HUES64 (cell line): ENCODE data around the gene SBF2.
"Not testable (repeated sequence)": the region's sequence is repeated elsewhere in the genome, so short reads cannot be mapped to it uniquely, and the experiment has no call there.

Source experiments
- H3K27ac ChIP-seq: 2 replicates; pipeline ENCODE4 v1.7.0; 2013; ENCODE audit warnings: low read depth, low read length, inconsistent platforms
- H3K27me3 ChIP-seq: 2 replicates; pipeline ENCODE4 v1.6.1; 2013; ENCODE audit warnings: mild to moderate bottlenecking, low read length; ENCODE audit not compliant: insufficient read depth
- H3K36me3 ChIP-seq: 2 replicates; pipeline ENCODE4 v1.6.1; 2013; ENCODE audit warnings: mild to moderate bottlenecking, low read length; ENCODE audit not compliant: insufficient read depth
- H3K4me1 ChIP-seq: 2 replicates; pipeline ENCODE4 v1.6.1; 2013; ENCODE audit warnings: mild to moderate bottlenecking, low read length, moderate library complexity; ENCODE audit not compliant: insufficient read depth
- H3K4me3 ChIP-seq: 2 replicates; pipeline ENCODE4 v1.5.1; 2013; ENCODE audit warnings: mild to moderate bottlenecking, low read length, moderate library complexity
- H3K9ac ChIP-seq: 2 replicates; pipeline ENCODE4 v1.6.1; 2013; ENCODE audit warnings: mild to moderate bottlenecking, low read depth, low read length
- H3K9me3 ChIP-seq: 2 replicates; pipeline ENCODE4 v1.6.1; 2013; ENCODE audit warnings: low read depth, low read length; ENCODE audit not compliant: insufficient read depth
- WGBS: fragments of 150-250, 120-280 bp; methylation state at CpG from one replicate; pipeline ENCODE4 v1.1.7; 2013; ENCODE audit warnings: missing lambda C conversion rate; 5-methylcytosine and 5-hydroxymethylcytosine counted together

SBF2 gene

GRCh38 chr11:10041748-10042446 lies 252.1 kb downstream of the SBF2 start:
- no peak overlapping the region for H3K9ac ChIP-seq
- WGBS = 93% methylated on average over 2 of the region's 2 CpGs
- peaks cover 35% of the 10 kb centered on the region for H3K9me3 ChIP-seq
- H3K27me3 ChIP-seq = no peaks in the 10 kb centered on the region
- no peak overlapping the region for H3K4me3 ChIP-seq
- no peaks in the 10 kb centered on the region for H3K4me1 ChIP-seq
- H3K36me3 ChIP-seq = 0 out of 2 replicates have a peak, but pooled peaks cover 4% of the 10 kb centered on the region
- no peak overlapping the region for H3K27ac ChIP-seq

DNA sequence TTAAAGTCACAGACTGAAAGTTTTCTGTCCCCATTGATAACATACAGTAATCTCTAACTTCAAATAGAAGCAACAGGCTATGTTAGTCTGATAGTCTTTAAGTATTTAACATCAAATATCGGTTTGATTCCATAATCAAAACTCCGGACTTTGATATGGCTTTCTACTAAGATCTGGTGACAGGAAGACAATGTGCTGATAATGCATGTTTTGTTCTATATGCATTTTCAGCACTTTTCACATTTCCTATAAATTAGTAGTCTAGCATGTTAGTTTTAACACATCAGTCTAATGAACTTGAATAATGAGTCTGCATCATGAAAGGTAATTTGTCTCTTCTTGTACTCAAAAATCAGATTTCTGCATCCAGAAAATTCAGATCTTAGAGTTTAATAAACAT lies 252.7 kb downstream of the SBF2 start:
- Histone ChIP-seq H3K27me3 (no peaks in the 10 kb centered on the region), H3K9me3 (peaks cover 30% of the 10 kb centered on the region), H3K27ac (no peak overlapping the region), H3K4me1 (no peaks in the 10 kb centered on the region), H3K36me3 (0 out of 2 replicates have a peak, but pooled peaks cover 4% of the 10 kb centered on the region), H3K4me3 (no peak overlapping the region), H3K9ac (no peak overlapping the region)
- no CpG with 5 or more reads among the region's 2 CpGs for WGBS

DNA sequence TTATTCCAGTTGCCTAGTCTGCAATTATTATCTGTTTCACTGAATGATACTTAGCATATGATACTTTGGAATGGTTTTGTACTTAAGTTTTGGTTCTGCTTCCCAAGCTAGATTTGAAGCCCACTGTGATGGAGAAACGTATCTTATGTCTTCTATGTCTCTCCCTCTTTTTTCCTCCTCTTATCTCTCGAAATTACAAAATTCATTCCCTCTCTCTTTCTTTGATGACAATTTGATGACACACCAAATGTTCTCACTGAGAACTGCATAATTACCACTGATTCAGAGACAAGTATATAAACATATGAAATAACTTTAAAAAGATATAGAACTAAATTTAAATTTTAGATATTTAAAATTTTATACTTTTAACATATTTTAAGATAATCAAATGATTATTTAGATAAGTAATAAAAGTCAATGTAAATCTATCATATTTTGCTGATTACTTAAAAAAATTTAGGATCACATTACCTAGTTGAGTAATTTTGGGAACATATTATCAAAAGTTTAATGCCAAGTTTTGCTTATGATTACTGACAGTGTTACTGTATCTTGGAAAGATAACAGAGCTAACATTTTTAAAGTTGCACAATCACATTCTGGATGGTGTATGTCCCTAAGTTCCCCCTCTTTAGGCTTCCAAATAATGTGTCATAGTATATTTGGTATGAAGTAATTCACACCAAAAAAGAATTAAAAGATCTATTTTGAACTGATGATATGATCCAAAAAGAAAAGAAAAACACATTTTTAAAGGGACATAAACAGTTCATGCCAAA lies 255.3 kb downstream of the SBF2 start:
- no peaks in the 10 kb centered on the region for H3K4me1 ChIP-seq
- H3K27ac ChIP-seq = no peak overlapping the region
- 88% methylated on average over 2 of the region's 2 CpGs for WGBS
- H3K36me3 ChIP-seq = 0 out of 2 replicates have a peak, but pooled peaks cover 4% of the 10 kb centered on the region
- H3K4me3 ChIP-seq = no peak overlapping the region
- H3K9ac ChIP-seq = no peak overlapping the region
- no peaks in the 10 kb centered on the region for H3K27me3 ChIP-seq
- peaks cover 6% of the 10 kb centered on the region; the same call in 1 of the 2 replicates for H3K9me3 ChIP-seq

GRCh38 chr11:10035932-10036331 lies 258.1 kb downstream of the SBF2 start:
- H3K9ac ChIP-seq, H3K36me3 ChIP-seq: not testable (repeated sequence)
- WGBS = 97% methylated on average over 5 of the region's 6 CpGs

DNA sequence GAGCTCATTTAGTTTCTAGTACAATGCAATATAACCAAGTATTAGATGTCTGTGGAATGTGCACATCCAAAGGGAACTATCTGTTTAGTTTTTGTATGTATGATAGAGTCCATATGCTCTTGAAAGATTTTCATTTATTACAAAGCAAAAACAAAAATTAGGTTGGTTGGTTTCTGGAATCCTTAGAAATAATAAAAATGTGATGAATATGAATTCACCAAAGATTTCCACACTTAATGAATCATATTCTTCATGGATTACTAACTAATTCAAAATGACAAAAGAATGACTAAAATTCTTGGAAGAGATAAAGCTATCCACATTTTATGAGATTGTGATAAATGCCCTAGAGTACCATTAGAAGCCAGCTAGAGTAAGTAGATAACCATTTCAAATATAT lies 261.1 kb downstream of the SBF2 start:
- Histone ChIP-seq H3K4me1 (0 out of 2 replicates have a peak, but pooled peaks cover 6% of the 10 kb centered on the region), H3K9ac (no peak overlapping the region), H3K27me3 (no peaks in the 10 kb centered on the region), H3K9me3 (no peaks in the 10 kb centered on the region), H3K4me3 (no peak overlapping the region), H3K27ac (no peak overlapping the region), H3K36me3 (0 out of 2 replicates have a peak, but pooled peaks cover 3% of the 10 kb centered on the region)

More at GRCh38 chr11:10035932-10036331, 258.1 kb downstream of the SBF2 start:
- H3K4me1 ChIP-seq, H3K27ac ChIP-seq, H3K9me3 ChIP-seq, H3K27me3 ChIP-seq, H3K4me3 ChIP-seq: not testable (repeated sequence)

- Histone ChIP-seq H3K36me3 (0 out of 2 replicates have a peak, but pooled peaks cover 3% of the 10 kb centered on the region), H3K9ac (no peak overlapping the region), H3K4me3 (no peak overlapping the region), H3K27ac (no peak overlapping the region), H3K4me1 (0 out of 2 replicates have a peak, but pooled peaks cover 6% of the 10 kb centered on the region), H3K27me3 (no peaks in the 10 kb centered on the region), H3K9me3 (no peaks in the 10 kb centered on the region)
- 93% methylated on average over 2 of the region's 2 CpGs for WGBS
Measured at GRCh38 chr11:10030122-10030490, 263.9 kb downstream of the SBF2 start.

DNA sequence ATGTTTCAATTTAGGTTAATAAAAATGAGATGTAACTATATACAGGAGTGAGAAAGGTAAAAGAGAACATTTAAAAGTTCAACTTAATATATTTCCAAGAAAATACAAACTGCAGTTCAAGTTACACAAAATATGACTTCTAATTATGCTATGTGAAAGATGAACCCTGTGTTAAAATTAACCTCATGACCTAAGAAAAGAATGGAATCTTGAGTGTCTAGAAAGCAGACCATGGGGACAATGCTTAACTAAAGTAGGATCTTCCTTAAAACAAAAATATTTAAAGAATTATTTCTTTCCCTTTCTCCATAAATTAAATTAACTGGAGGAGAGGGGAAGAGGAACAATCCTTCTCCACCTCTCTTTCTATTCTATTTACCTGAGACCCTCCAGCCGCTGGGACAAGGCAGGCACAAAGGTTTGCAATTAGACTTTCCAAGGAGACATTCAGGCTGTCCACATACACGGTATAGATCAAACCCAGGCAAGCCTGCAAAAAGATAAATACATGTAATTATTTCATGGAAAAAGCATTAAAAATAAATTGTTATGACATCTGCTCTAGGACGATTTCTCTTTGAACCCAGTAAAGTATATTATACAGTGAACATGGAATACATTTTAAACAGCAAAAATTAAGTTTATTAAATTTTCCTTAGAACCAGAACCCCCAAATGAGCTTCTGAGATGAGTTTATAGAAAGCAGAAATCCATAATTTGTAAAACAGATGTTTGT lies 264.5 kb downstream of the SBF2 start:
- Histone ChIP-seq H3K27me3 (no peaks in the 10 kb centered on the region), H3K9me3 (no peaks in the 10 kb centered on the region), H3K4me3 (no peak overlapping the region), H3K4me1 (peaks cover 10% of the 10 kb centered on the region; the same call in 1 of the 2 replicates), H3K27ac (no peak overlapping the region), H3K9ac (no peak overlapping the region), H3K36me3 (0 out of 2 replicates have a peak, but pooled peaks cover 3% of the 10 kb centered on the region)
- WGBS = 83% methylated on average over 2 of the region's 3 CpGs

DNA sequence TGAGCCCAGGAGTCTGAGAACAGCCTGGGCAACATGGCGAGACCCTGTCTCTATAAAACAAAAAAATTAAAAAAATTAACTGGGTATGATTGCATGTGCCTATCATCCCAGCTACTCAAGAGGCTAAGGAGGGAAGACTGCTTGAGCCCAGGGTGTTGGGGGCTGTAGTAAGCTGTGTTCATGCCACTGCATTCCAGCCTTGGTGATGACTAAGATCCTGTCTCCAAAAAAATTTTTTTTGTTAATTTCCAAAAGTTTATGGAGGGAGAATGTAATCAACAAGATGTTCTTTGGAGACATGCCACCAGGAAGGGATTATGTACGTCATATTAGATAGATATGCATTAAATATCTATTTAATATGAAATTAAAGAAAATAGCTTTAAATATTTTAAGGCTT lies 267.5 kb downstream of the SBF2 start:
- H3K27ac ChIP-seq = no peak overlapping the region
- 100% methylated on average over 1 of the region's 2 CpGs for WGBS
- H3K36me3 ChIP-seq = 0 out of 2 replicates have a peak, but pooled peaks cover 3% of the 10 kb centered on the region
- H3K4me3 ChIP-seq = no peak overlapping the region
- H3K9ac ChIP-seq = no peak overlapping the region
- H3K4me1 ChIP-seq = peaks cover 23% of the 10 kb centered on the region
- no peaks in the 10 kb centered on the region for H3K27me3 ChIP-seq
- no peaks in the 10 kb centered on the region for H3K9me3 ChIP-seq

GRCh38 chr11:10023212-10023611 lies 270.8 kb downstream of the SBF2 start:
- no peak overlapping the region for H3K4me3 ChIP-seq
- H3K27ac ChIP-seq = no peak overlapping the region
- no peaks in the 10 kb centered on the region for H3K27me3 ChIP-seq
- 94% methylated on average over 3 of the region's 3 CpGs for whole genome bisulfite sequencing
- no peak overlapping the region for H3K9ac ChIP-seq
- H3K9me3 ChIP-seq = no peaks in the 10 kb centered on the region
- H3K36me3 ChIP-seq = no peaks in the 10 kb centered on the region
- H3K4me1 ChIP-seq = peaks cover 37% of the 10 kb centered on the region

GRCh38 chr11:10022764-10023163 lies 271.3 kb downstream of the SBF2 start:
- 92% methylated on average over 2 of the region's 2 CpGs for WGBS
- Histone ChIP-seq H3K9ac (no peak overlapping the region), H3K4me3 (no peak overlapping the region), H3K9me3 (no peaks in the 10 kb centered on the region), H3K27ac (no peak overlapping the region), H3K36me3 (no peaks in the 10 kb centered on the region), H3K27me3 (no peaks in the 10 kb centered on the region), H3K4me1 (peaks cover 37% of the 10 kb centered on the region)

GRCh38 chr11:10021563-10021962 lies 272.5 kb downstream of the SBF2 start:
- Histone ChIP-seq H3K4me3 (no peak overlapping the region), H3K9ac (no peak overlapping the region), H3K27ac (no peak overlapping the region), H3K4me1 (peaks cover 37% of the 10 kb centered on the region), H3K36me3 (no peaks in the 10 kb centered on the region), H3K27me3 (no peaks in the 10 kb centered on the region), H3K9me3 (no peaks in the 10 kb centered on the region)
- WGBS = 43% methylated on average over 2 of the region's 2 CpGs
